Stimulated activated CD4-positive, alpha-beta T cell treated with anti-CD3 and anti-CD28 coated beads, Interleukin-1b, Interleukin-23, amount 100 ng/mL, for 4 hours (primary cell): ENCODE results near the gene RAB5A.
"Not testable (repeated sequence)": the region's sequence is repeated elsewhere in the genome, so short reads cannot be mapped to it uniquely, and the experiment has no call there.

ENCODE experiments used
- DNase-seq, 2 donors: peaks; one replicate each; pipeline ENCODE4 v3.0.0-alpha.2; 2020; ENCODE audit warnings: low read depth in 2 of 2

RAB5A gene

GRCh38 chr3:19946832-19947548, at the start of gene RAB5A:
Gene RAB5A (plus strand): TSS chr3:19947097. CDS start chr3:19950899, 3,802 bp downstream.
- peak; percentile 92 to 93 for DNase-seq

GRCh38 chr3:19898721-19899120, 48.2 kb upstream of the RAB5A start:
- no peak for DNase-seq

- no peak for DNase-seq
Observed at GRCh38 chr3:19899264-19899663, 47.6 kb upstream of the RAB5A start.

- not testable (repeated sequence) for DNase-seq
Observed at GRCh38 chr3:19899833-19900232, 47.1 kb upstream of the RAB5A start.

- DNase-seq = no peak
Observed at GRCh38 chr3:19901337-19901736, 45.6 kb upstream of the RAB5A start.

GRCh38 chr3:19901918-19902317, 45.0 kb upstream of the RAB5A start:
- DNase-seq = no peak

GRCh38 chr3:19903649-19904048, 43.2 kb upstream of the RAB5A start:
- DNase-seq = no peak

- no peak for DNase-seq
Observed at GRCh38 chr3:19907523-19907922, 39.4 kb upstream of the RAB5A start.

GRCh38 chr3:19911452-19911851, 35.4 kb upstream of the RAB5A start:
- no peak for DNase-seq

- DNase-seq = no peak
Observed at GRCh38 chr3:19917167-19917566, 29.7 kb upstream of the RAB5A start.

- DNase-seq = no peak
Observed at GRCh38 chr3:19920401-19921080, 26.4 kb upstream of the RAB5A start.

GRCh38 chr3:19931180-19931692, 15.7 kb upstream of the RAB5A start:
- no peak for DNase-seq

- no peak for DNase-seq
Observed at GRCh38 chr3:19931767-19932188, 15.1 kb upstream of the RAB5A start.

GRCh38 chr3:19932422-19932821, 14.5 kb upstream of the RAB5A start:
- DNase-seq = no peak

GRCh38 chr3:19934098-19934566, 12.8 kb upstream of the RAB5A start, which contains the start of gene EFHB:
Gene EFHB (minus strand): TSS chr3:19934217. CDS start chr3:19934018, 199 bp downstream.
- no peak for DNase-seq

- DNase-seq = no peak
Observed at GRCh38 chr3:19937459-19938294, 9.2 kb upstream of the RAB5A start.

- no peak for DNase-seq
Observed at GRCh38 chr3:19938295-19938627, 8.6 kb upstream of the RAB5A start.

- DNase-seq = no peak
Observed at GRCh38 chr3:19940643-19941042, 6.3 kb upstream of the RAB5A start.

- DNase-seq = no peak
Observed at GRCh38 chr3:19945534-19945933, 1.4 kb upstream of the RAB5A start.

- no peak for DNase-seq
Observed at GRCh38 chr3:19945969-19946831, 697 bp upstream of the RAB5A start.

- peak; percentile 30 to 32 for DNase-seq
Observed at GRCh38 chr3:19947549-19948225, 790 bp downstream of the RAB5A start.
